ENCODE results near the gene SETD3. TPM values are rescaled to one million over a fixed set of nuclear protein-coding genes. Genes with fewer than 3 reads are reported as not detected.

SETD3 gene
- polyA plus RNA-seq, 1 donor from 2014 or later, result 49.6 TPM

DNA sequence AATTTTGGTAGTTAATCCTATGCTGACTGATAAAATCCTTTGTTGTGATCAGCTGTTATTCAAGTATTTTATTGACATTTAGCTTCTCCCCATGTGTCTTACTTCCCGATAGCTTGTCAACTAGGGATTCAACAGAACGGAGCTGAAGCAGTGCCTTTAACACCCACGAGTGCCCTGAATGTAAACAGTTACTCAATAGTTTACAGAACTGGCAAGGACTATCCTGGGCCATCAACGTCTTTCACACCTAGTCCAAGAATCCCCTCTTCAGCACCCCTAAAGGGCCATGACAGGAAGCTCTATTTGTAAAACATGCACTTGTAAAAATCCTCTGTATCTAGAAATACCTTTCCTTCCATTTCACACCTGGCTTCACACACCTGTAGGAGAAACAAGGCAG lies 45.3 kb downstream of the SETD3 start:
- Histone ChIP-seq H3K79me2 (replicated peaks; ENCODE audit: insufficient read depth, low read length) (no peaks in the 10 kb centered on the region), H4K20me1 (ENCODE audit: insufficient read depth) (no peaks in the 10 kb centered on the region), H3K36me3 (ENCODE audit: insufficient read depth, low read length) (no peaks in the 10 kb centered on the region), H3K4me2 (ENCODE audit: low read length) (no peak overlapping the region), H2AFZ (ENCODE audit: low read depth, low read length) (no peak overlapping the region), H3K27me3 (ENCODE audit: insufficient read depth, low read depth, low read length) (no peaks in the 10 kb centered on the region), H3K9me2 (ENCODE audit: insufficient read depth, low read length) (no peaks in the 10 kb centered on the region), H3F3A (ENCODE audit: insufficient read depth, low read length, poor library complexity, severe bottlenecking) (no peaks in the 10 kb centered on the region), H3K27ac (ENCODE audit: low read length) (no peak overlapping the region), H3K9me3 (ENCODE audit: low read length) (no peaks in the 10 kb centered on the region), H3K9ac (ENCODE audit: low read length) (no peak overlapping the region), H3K4me3 (ENCODE audit: low read length) (no peak overlapping the region)
- TF ChIP-seq EP300 (conservative IDR thresholded peaks at IDR 0.05; ENCODE audit: poor library complexity, severe bottlenecking), result no peak
- TF ChIP-seq, protein P1, sequence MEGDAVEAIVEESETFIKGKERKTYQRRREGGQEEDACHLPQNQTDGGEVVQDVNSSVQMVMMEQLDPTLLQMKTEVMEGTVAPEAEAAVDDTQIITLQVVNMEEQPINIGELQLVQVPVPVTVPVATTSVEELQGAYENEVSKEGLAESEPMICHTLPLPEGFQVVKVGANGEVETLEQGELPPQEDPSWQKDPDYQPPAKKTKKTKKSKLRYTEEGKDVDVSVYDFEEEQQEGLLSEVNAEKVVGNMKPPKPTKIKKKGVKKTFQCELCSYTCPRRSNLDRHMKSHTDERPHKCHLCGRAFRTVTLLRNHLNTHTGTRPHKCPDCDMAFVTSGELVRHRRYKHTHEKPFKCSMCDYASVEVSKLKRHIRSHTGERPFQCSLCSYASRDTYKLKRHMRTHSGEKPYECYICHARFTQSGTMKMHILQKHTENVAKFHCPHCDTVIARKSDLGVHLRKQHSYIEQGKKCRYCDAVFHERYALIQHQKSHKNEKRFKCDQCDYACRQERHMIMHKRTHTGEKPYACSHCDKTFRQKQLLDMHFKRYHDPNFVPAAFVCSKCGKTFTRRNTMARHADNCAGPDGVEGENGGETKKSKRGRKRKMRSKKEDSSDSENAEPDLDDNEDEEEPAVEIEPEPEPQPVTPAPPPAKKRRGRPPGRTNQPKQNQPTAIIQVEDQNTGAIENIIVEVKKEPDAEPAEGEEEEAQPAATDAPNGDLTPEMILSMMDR (IDR thresholded peaks at IDR 0.05; ENCODE audit: poor library complexity, severe bottlenecking), result no peak
- no peak for TF ChIP-seq RAD21 (conservative IDR thresholded peaks at IDR 0.05)
- TF ChIP-seq TAF1 (IDR thresholded peaks at IDR 0.05; ENCODE audit: low read depth), result no peak
- no peak for TF ChIP-seq SMC3 (conservative IDR thresholded peaks at IDR 0.05; ENCODE audit: poor library complexity)
- TF ChIP-seq, protein P2, sequence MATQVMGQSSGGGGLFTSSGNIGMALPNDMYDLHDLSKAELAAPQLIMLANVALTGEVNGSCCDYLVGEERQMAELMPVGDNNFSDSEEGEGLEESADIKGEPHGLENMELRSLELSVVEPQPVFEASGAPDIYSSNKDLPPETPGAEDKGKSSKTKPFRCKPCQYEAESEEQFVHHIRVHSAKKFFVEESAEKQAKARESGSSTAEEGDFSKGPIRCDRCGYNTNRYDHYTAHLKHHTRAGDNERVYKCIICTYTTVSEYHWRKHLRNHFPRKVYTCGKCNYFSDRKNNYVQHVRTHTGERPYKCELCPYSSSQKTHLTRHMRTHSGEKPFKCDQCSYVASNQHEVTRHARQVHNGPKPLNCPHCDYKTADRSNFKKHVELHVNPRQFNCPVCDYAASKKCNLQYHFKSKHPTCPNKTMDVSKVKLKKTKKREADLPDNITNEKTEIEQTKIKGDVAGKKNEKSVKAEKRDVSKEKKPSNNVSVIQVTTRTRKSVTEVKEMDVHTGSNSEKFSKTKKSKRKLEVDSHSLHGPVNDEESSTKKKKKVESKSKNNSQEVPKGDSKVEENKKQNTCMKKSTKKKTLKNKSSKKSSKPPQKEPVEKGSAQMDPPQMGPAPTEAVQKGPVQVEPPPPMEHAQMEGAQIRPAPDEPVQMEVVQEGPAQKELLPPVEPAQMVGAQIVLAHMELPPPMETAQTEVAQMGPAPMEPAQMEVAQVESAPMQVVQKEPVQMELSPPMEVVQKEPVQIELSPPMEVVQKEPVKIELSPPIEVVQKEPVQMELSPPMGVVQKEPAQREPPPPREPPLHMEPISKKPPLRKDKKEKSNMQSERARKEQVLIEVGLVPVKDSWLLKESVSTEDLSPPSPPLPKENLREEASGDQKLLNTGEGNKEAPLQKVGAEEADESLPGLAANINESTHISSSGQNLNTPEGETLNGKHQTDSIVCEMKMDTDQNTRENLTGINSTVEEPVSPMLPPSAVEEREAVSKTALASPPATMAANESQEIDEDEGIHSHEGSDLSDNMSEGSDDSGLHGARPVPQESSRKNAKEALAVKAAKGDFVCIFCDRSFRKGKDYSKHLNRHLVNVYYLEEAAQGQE (IDR thresholded peaks at IDR 0.05; ENCODE audit: borderline replicate concordance), result no peak
- TF ChIP-seq MXI1 (conservative IDR thresholded peaks at IDR 0.05; ENCODE audit: poor library complexity, severe bottlenecking), result no peak
- TF ChIP-seq EZH2 (IDR thresholded peaks at IDR 0.05; ENCODE audit: borderline replicate concordance, insufficient read depth, low read length, poor library complexity, severe bottlenecking), result no peak
- TF ChIP-seq POLR2AphosphoS5 (IDR thresholded peaks at IDR 0.05), result no peak

DNA sequence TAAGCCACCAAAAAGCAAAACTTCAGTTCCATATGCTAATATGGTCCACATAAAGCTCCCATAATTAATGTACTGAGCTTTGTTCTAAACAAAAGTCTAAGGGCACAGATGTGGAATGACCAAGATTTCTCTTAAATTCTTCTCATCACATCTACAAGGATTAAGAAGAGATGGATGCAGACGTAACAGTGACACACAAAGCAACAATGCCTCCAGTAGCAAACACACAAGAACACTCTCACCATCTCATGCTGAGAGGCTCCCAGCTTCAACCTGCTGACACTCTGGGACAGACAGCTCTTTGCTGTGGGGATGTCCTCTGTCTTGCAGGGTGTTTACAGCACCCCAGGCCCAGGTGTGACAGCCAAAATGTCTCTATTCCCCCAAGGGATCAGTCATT lies 48.2 kb downstream of the SETD3 start:
- H2AFZ ChIP-seq (ENCODE audit: low read depth, low read length), result no peak overlapping the region
- no peaks in the 10 kb centered on the region for H3K9me2 ChIP-seq (ENCODE audit: insufficient read depth, low read length)
- H3K27me3 ChIP-seq (ENCODE audit: insufficient read depth, low read depth, low read length), result no peaks in the 10 kb centered on the region
- H3K79me2 ChIP-seq (replicated peaks; ENCODE audit: insufficient read depth, low read length), result no peaks in the 10 kb centered on the region
- no peaks in the 10 kb centered on the region for H3K36me3 ChIP-seq (ENCODE audit: insufficient read depth, low read length)
- no peak overlapping the region for H3K4me3 ChIP-seq (ENCODE audit: low read length)
- no peak overlapping the region for H3K27ac ChIP-seq (ENCODE audit: low read length)
- peaks cover 5% of the 10 kb centered on the region for H3K9me3 ChIP-seq (ENCODE audit: low read length)
- TF ChIP-seq, protein P1 (IDR thresholded peaks at IDR 0.05; ENCODE audit: poor library complexity, severe bottlenecking), result no peak
- TF ChIP-seq POLR2AphosphoS5 (IDR thresholded peaks at IDR 0.05) (no peak), SMC3 (conservative IDR thresholded peaks at IDR 0.05; ENCODE audit: poor library complexity) (no peak), EP300 (conservative IDR thresholded peaks at IDR 0.05; ENCODE audit: poor library complexity, severe bottlenecking) (no peak), TAF1 (IDR thresholded peaks at IDR 0.05; ENCODE audit: low read depth) (no peak), EZH2 (IDR thresholded peaks at IDR 0.05; ENCODE audit: borderline replicate concordance, insufficient read depth, low read length, poor library complexity, severe bottlenecking) (no peak), RAD21 (conservative IDR thresholded peaks at IDR 0.05) (no peak), MXI1 (conservative IDR thresholded peaks at IDR 0.05; ENCODE audit: poor library complexity, severe bottlenecking) (no peak)
- TF ChIP-seq, protein P2 (IDR thresholded peaks at IDR 0.05; ENCODE audit: borderline replicate concordance), result no peak
- no peak overlapping the region for H3K4me2 ChIP-seq (ENCODE audit: low read length)
- no peaks in the 10 kb centered on the region for H3F3A ChIP-seq (ENCODE audit: insufficient read depth, low read length, poor library complexity, severe bottlenecking)
- no peaks in the 10 kb centered on the region for H4K20me1 ChIP-seq (ENCODE audit: insufficient read depth)
- no peak overlapping the region for H3K9ac ChIP-seq (ENCODE audit: low read length)
